ENCODE data around the gene AGBL4.
"Not testable (repeated sequence)": the region's sequence is repeated elsewhere in the genome, so short reads cannot be mapped to it uniquely, and the experiment has no call there.

AGBL4 gene

GRCh38 chr1:49306507-49307070 is 717.2 kb downstream of the AGBL4 start:
- DNase-seq (ENCODE audit: low read depth in 2 of 2): no peak

- DNase-seq (ENCODE audit: low read depth in 2 of 2): not testable (repeated sequence)
These were observed 721.4 kb downstream of the AGBL4 start for GRCh38 chr1:49302400-49302799.

- no peak for DNase-seq (ENCODE audit: low read depth in 2 of 2)
These were observed 725.5 kb downstream of the AGBL4 start for GRCh38 chr1:49298304-49298703.

- no peak for DNase-seq (ENCODE audit: low read depth in 2 of 2)
These were observed 726.0 kb downstream of the AGBL4 start for GRCh38 chr1:49297783-49298182.

- no peak for DNase-seq (ENCODE audit: low read depth in 2 of 2)
These were observed 729.2 kb downstream of the AGBL4 start for GRCh38 chr1:49294539-49294938.

- no peak for DNase-seq (ENCODE audit: low read depth in 2 of 2)
These were observed 730.7 kb downstream of the AGBL4 start for GRCh38 chr1:49293016-49293415.

GRCh38 chr1:49257211-49258049 is 766.3 kb downstream of the AGBL4 start:
- not testable (repeated sequence) for DNase-seq (ENCODE audit: low read depth in 2 of 2)

GRCh38 chr1:49252917-49253316 is 770.8 kb downstream of the AGBL4 start:
- DNase-seq (ENCODE audit: low read depth in 2 of 2): no peak

- no peak for DNase-seq (ENCODE audit: low read depth in 2 of 2)
These were observed 772.6 kb downstream of the AGBL4 start for GRCh38 chr1:49251019-49251784.

GRCh38 chr1:49240709-49241221 is 783.0 kb downstream of the AGBL4 start:
- DNase-seq (ENCODE audit: low read depth in 2 of 2): no peak

GRCh38 chr1:49234988-49235387 is 788.8 kb downstream of the AGBL4 start:
- DNase-seq (ENCODE audit: low read depth in 2 of 2): no peak

GRCh38 chr1:49229555-49229954 is 794.2 kb downstream of the AGBL4 start:
- no peak for DNase-seq (ENCODE audit: low read depth in 2 of 2)

- no peak for DNase-seq (ENCODE audit: low read depth in 2 of 2)
These were observed 797.0 kb downstream of the AGBL4 start for GRCh38 chr1:49226758-49227157.

GRCh38 chr1:49225464-49225863 is 798.3 kb downstream of the AGBL4 start:
- no peak for DNase-seq (ENCODE audit: low read depth in 2 of 2)

GRCh38 chr1:49213301-49213700 is 810.5 kb downstream of the AGBL4 start:
- DNase-seq (ENCODE audit: low read depth in 2 of 2): no peak

- no peak for DNase-seq (ENCODE audit: low read depth in 2 of 2)
These were observed 815.0 kb downstream of the AGBL4 start for GRCh38 chr1:49208712-49209111.

- no peak for DNase-seq (ENCODE audit: low read depth in 2 of 2)
These were observed 819.0 kb downstream of the AGBL4 start for GRCh38 chr1:49204720-49205119.

- no peak for DNase-seq (ENCODE audit: low read depth in 2 of 2)
These were observed 823.0 kb downstream of the AGBL4 start for GRCh38 chr1:49200738-49201137.

GRCh38 chr1:49199564-49199963 is 824.2 kb downstream of the AGBL4 start:
- no peak for DNase-seq (ENCODE audit: low read depth in 2 of 2)

GRCh38 chr1:49197081-49197480 is 826.7 kb downstream of the AGBL4 start:
- DNase-seq (ENCODE audit: low read depth in 2 of 2): no peak

- DNase-seq (ENCODE audit: low read depth in 2 of 2): no peak
These were observed 833.6 kb downstream of the AGBL4 start for GRCh38 chr1:49190138-49190537.

GRCh38 chr1:49187056-49187455 is 836.7 kb downstream of the AGBL4 start:
- DNase-seq (ENCODE audit: low read depth in 2 of 2): no peak

All from stimulated activated CD4-positive, alpha-beta T cell treated with anti-CD3 and anti-CD28 coated beads, Interleukin-12 subunit alpha, Interleukin-12 subunit beta, amount 100 ng/mL, for 24 hours (primary cell).